Nephron (organoid): Measurements from ENCODE around the gene UBE2I.

Experiments
- H3K27ac Mint-ChIP-seq, 3 experiments: 2 replicates each; pipeline ENCODE4 v1.8.0; 2020; ENCODE audit warnings: mixed read lengths in 3 of 3, mild to moderate bottlenecking in 2 of 3, moderate library complexity in 1 of 3
- H3K27me3 Mint-ChIP-seq: 2 replicates; pipeline ENCODE4 v1.8.0; 2021; ENCODE audit warnings: low read depth, mild to moderate bottlenecking, moderate library complexity, mixed read lengths
- H3K36me3 Mint-ChIP-seq: 2 replicates; pipeline ENCODE4 v1.8.0; 2020; ENCODE audit warnings: low read depth, mixed read lengths
- H3K4me1 Mint-ChIP-seq: 2 replicates; pipeline ENCODE4 v1.8.0; 2020; ENCODE audit warnings: mixed read lengths
- H3K4me3 Mint-ChIP-seq, 3 experiments: 2 replicates each; pipeline ENCODE4 v1.8.0; 2020; ENCODE audit warnings: mild to moderate bottlenecking in 3 of 3, mixed read lengths in 3 of 3, moderate library complexity in 2 of 3
- H3K9me3 Mint-ChIP-seq: 2 replicates; pipeline ENCODE4 v1.8.0; 2020; ENCODE audit warnings: mixed read lengths
- TF ChIP-seq, protein P1 (sequence below), 3 experiments: fragments of 200-600 bp; sonication (generic); IDR thresholded peaks; one replicate each; pipeline ENCODE4 v1.5.0; 2021; ENCODE audit warnings: antibody characterized with exemption in 3 of 3; ENCODE audit not compliant: unreplicated experiment in 3 of 3

UBE2I gene

DNA sequence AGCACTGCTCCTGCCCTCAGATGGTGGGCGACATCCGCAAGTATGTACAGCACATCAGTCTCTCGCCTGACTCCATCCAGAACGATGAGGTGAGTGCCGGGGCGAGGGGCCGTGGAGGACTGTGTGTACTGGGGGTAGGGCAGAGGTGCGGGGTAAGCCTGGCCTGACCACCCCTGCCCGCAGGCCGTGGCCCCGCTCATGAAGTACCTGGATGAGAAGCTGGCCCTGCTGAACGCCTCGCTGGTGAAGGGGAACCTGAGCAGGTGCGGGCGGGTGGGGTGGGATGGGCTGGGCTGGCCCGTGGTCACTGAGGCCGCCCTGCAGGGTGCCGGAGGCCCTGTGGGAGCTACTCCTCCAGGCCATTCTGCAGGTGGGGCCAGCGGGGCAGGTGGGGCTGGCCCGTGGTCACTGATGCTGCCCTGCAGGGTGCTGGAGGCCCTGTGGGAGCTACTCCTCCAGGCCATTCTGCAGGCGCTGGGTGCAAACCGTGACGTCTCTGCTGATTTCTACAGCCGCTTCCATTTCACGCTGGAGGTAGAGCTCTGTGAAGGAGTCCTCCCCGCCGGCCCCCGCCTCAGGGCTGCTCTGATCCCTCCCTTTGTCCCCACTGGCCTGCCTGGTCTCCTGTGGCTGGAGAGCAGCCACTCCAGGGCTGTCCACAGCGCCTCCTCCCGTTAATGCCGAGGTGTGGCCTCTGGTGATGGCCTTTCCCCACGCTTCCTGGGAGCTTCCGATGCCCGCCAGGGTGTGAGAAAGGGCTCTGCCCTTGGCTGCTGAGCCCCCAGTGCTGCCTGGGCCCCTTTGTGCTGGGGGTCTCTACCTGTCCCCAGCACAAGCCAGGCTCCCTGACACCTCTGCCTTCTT lies 37.2 kb downstream of the UBE2I start:
- TF ChIP-seq, protein P1, sequence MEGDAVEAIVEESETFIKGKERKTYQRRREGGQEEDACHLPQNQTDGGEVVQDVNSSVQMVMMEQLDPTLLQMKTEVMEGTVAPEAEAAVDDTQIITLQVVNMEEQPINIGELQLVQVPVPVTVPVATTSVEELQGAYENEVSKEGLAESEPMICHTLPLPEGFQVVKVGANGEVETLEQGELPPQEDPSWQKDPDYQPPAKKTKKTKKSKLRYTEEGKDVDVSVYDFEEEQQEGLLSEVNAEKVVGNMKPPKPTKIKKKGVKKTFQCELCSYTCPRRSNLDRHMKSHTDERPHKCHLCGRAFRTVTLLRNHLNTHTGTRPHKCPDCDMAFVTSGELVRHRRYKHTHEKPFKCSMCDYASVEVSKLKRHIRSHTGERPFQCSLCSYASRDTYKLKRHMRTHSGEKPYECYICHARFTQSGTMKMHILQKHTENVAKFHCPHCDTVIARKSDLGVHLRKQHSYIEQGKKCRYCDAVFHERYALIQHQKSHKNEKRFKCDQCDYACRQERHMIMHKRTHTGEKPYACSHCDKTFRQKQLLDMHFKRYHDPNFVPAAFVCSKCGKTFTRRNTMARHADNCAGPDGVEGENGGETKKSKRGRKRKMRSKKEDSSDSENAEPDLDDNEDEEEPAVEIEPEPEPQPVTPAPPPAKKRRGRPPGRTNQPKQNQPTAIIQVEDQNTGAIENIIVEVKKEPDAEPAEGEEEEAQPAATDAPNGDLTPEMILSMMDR (IDR thresholded peaks at IDR 0.05; ENCODE audit: unreplicated experiment in 3 of 3), result no peak
- no peak overlapping the region for H3K4me3 Mint-ChIP-seq
- H3K4me1 Mint-ChIP-seq, result peaks cover 5% of the 10 kb centered on the region

DNA sequence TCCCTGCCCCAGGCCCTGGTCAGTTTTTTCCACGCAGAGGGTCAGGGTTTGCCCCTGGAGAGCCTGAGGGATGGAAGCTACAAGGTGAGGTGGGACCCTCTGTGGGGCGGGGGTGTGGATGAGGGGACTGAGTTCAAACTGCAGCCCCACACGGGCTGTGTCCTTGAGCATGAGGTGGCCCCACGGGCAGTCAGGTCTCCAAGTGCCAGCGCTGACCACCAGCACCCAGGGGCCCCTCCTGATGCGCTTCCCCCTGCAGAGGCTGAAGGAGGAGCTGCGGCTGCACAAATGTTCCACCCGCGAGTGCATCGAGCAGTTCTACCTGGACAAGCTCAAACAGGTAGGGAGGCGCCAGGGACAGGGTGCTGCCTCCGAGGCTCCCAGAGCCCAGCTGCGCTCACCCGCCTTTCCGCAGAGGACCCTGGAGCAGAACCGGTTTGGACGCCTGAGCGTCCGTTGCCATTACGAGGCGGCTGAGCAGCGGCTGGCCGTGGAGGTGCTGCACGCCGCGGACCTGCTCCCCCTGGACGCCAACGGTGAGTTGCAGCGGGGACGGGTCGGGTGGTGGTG lies 37.9 kb downstream of the UBE2I start:
- Mint-ChIP-seq H3K9me3 (no peaks in the 10 kb centered on the region), H3K4me3 (no peak overlapping the region), H3K36me3 (no peaks in the 10 kb centered on the region), H3K4me1 (peaks cover 8% of the 10 kb centered on the region), H3K27me3 (peaks cover 21% of the 10 kb centered on the region), H3K27ac (no peak overlapping the region)
- TF ChIP-seq, protein P1 (IDR thresholded peaks at IDR 0.05; ENCODE audit: unreplicated experiment in 3 of 3), result no peak

More for the DNA sequence above, 37.2 kb downstream of the UBE2I start:
- Mint-ChIP-seq H3K27me3 (peaks cover 21% of the 10 kb centered on the region), H3K27ac (no peak overlapping the region), H3K9me3 (no peaks in the 10 kb centered on the region), H3K36me3 (no peaks in the 10 kb centered on the region)

DNA sequence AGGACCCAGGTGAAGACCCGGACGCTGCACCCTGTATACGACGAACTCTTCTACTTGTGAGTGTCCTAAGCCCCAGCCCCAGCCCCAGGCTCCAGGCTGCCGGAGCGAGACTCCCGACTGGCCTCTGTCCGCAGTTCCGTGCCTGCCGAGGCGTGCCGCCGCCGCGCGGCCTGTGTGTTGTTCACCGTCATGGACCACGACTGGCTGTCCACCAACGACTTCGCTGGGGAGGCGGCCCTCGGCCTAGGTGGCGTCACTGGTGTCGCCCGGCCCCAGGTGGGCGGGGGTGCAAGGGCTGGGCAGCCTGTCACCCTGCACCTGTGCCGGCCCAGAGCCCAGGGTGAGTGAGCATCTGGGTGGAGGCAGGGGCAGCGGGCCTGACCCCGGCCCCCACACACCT lies 38.5 kb downstream of the UBE2I start:
- TF ChIP-seq, protein P1 (IDR thresholded peaks at IDR 0.05; ENCODE audit: unreplicated experiment in 3 of 3), result no peak
- no peak overlapping the region for H3K4me3 Mint-ChIP-seq
- H3K27ac Mint-ChIP-seq, result no peak overlapping the region
- H3K27me3 Mint-ChIP-seq, result peaks cover 19% of the 10 kb centered on the region
- no peaks in the 10 kb centered on the region for H3K36me3 Mint-ChIP-seq
- peaks cover 11% of the 10 kb centered on the region for H3K4me1 Mint-ChIP-seq
- peaks cover 2% of the 10 kb centered on the region for H3K9me3 Mint-ChIP-seq

DNA sequence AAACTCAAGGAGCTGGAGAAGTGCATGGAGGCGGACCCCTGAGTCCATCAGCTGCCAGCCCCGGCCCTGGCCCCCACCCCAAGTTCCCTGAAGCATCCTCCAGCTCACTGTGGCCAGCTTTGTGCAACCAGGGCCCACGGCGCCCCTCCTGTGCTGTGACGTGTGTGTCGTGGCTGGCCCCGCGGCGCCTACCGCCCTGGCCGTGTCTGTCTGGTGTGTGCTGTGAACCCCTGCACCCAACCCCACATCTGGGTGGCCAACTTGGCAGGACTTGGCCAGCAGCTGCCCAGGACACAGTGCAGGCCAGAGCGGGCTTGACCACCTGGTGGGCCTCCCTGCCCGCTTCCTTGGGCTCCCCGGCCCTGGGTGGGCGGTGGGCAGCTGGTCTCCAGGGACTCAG lies 39.0 kb downstream of the UBE2I start:
- no peaks in the 10 kb centered on the region for H3K36me3 Mint-ChIP-seq

DNA sequence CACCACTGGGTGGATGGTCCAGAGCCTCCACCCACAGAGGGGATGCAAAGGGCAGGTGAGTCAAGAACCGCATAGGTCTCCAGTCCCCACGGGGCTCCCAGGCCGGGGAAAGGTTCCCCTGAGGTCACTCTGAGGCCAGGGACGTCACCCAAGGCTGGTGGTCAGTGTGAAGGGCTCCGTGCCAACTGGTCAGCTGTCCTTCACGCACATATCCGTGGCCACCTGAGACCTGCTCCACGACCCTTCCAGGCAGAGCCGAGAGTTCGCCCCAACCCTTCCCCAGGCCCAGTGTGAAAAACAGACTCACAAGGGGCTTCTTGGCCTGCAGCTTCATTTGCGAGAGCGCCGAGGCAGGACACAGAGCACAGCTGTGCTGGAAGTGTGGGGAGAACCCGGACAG lies 39.5 kb downstream of the UBE2I start:
- Mint-ChIP-seq H3K27me3 (peaks cover 10% of the 10 kb centered on the region), H3K27ac (no peak overlapping the region), H3K4me3 (peak overlapping the region; percentile 37 to 68 (median 60)), H3K4me1 (peaks cover 16% of the 10 kb centered on the region), H3K36me3 (no peaks in the 10 kb centered on the region), H3K9me3 (peaks cover 2% of the 10 kb centered on the region)
- TF ChIP-seq, protein P1 (IDR thresholded peaks at IDR 0.05; ENCODE audit: unreplicated experiment in 3 of 3), result no peak

More for the DNA sequence above, 39.0 kb downstream of the UBE2I start:
- peak overlapping the region; percentile 37 to 68 (median 60) for H3K4me3 Mint-ChIP-seq
- H3K27me3 Mint-ChIP-seq, result peaks cover 14% of the 10 kb centered on the region
- no peak overlapping the region for H3K27ac Mint-ChIP-seq
- H3K4me1 Mint-ChIP-seq, result peaks cover 12% of the 10 kb centered on the region
- TF ChIP-seq, protein P1 (IDR thresholded peaks at IDR 0.05; ENCODE audit: unreplicated experiment in 3 of 3), result no peak
- H3K9me3 Mint-ChIP-seq, result peaks cover 2% of the 10 kb centered on the region
